HFF-Myc (cell line): ENCODE data around the gene TMEM238L.

Source experiments
- DNase-seq: peaks from one replicate; pipeline ENCODE4 v3.0.0-alpha.2; 2011; ENCODE audit warnings: low read depth; ENCODE audit errors: extremely low read depth
- H3K4me3 ChIP-seq: replicated peaks from 2 replicates; pipeline ENCODE4 v1.5.1; 2011; ENCODE audit warnings: low read depth, mild to moderate bottlenecking, control low read depth, low read length
- CTCF ChIP-seq: IDR thresholded peaks from 2 replicates; pipeline ENCODE4 v1.5.1; 2012; ENCODE audit warnings: mild to moderate bottlenecking, low read depth, low read length, control low read depth; ENCODE audit errors: missing control alignments

Gene TMEM238L

GRCh38 chr17:10821770-10822169 lies 17.9 kb upstream of the TMEM238L start:
- no peak for TF ChIP-seq CTCF
- H3K4me3 ChIP-seq: no peak overlapping the region
- DNase-seq: no peak

DNA sequence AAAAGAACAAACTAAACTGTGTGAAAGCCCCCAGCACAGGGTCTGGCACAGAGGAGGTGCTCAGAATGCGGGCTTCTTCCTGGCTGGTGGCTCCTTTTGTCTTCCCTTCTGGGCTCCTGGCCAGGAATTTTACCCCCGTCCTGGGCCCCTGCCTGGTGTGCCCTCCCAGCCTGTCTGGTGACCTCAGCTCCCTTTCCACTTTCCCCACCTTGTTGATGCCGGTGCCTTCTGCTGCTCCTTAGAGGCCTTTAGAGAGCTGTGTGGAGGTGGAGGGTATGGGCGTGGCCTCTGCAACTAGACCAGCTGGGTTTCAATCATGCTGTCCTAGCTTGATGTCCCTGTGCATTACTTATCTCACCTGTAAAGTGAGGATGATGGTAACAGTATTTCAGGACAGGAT lies 17.2 kb upstream of the TMEM238L start:
- no peak overlapping the region for H3K4me3 ChIP-seq
- no peak for DNase-seq
- no peak for TF ChIP-seq CTCF

GRCh38 chr17:10815319-10815718 lies 11.4 kb upstream of the TMEM238L start:
- no peak for DNase-seq
- no peak for TF ChIP-seq CTCF
- H3K4me3 ChIP-seq: no peak overlapping the region

DNA sequence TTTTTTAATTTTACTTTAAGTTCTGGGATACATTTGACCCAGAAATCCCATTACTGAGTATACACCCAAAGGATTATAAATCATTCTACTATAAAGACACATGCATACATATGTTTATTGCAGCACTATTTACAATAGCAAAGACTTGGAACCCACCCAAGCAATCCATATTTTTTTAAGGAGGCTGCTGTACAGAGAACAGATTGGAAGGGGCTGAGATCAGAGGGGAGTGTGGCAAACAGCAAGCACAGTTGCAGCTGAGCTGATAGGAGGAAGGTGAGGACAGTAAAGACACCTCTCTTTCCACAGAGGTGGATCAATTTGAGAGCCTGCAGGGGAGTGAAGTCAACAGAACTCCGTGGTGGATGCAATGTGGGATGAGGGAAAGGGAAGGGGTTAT lies 10.2 kb upstream of the TMEM238L start:
- TF ChIP-seq CTCF: no peak

DNA sequence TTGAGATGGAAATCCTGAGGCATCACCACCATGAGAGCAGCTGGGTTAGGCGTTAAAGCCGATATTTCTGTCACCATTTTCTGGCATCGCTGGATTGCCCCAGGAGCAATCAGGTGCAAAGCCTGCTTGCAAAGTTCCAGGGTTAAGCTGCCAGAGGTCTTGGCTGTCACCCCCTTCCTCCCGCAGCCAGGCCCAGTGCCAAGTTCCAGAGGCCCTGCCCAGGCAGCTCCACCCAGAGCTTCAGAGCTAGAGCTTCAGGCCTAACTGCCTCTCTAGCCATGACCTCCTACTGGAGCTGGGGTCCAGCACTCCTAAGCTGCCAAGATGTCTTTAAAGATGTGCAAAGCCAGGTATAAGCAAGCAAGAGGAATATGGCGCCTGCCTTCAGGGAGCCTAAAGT lies 8.8 kb upstream of the TMEM238L start:
- no peak overlapping the region for H3K4me3 ChIP-seq
- DNase-seq: no peak
- no peak for TF ChIP-seq CTCF

More for the DNA sequence above, 10.2 kb upstream of the TMEM238L start:
- H3K4me3 ChIP-seq: no peak overlapping the region
- no peak for DNase-seq

DNA sequence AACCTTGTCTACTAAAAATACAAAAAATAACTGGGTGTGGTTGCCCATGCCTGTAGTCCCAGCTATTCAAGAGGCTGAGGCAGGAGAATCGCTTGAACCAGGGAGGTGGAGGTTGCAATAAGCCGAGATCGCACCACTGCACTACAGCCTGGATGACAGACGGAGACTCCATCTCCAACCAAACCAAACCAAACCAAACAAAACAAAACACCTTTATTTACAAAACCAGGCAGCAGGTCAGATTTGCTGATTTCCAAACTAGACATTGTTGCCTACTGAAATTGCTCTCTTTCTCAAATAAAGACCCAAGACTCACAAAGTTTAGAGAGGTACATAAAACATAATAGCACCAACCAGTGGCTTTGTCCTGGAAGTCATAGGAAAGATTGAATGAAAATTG lies 5.7 kb upstream of the TMEM238L start:
- no peak for TF ChIP-seq CTCF
- H3K4me3 ChIP-seq: no peak overlapping the region
- DNase-seq: no peak

DNA sequence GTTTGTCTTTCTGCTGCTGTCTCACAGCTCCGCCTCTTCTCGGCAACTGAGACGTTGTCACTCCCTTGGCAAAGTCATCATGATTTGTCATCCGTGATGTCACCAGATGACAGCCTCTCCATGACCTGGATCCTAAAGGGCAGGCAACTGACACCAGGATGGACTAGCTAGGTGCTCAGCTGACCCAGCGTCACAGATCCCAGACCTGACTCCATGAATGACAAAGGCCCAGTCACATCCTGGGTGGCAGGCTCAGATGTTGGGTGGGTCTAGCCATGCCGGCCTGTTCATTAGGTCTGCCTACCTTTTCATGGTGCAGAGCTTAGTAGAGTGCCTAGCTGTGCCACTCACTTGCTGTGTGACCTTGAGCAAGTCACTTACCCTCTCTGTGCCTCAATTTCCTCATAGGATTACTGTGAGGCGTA lies 3.8 kb upstream of the TMEM238L start:
- DNase-seq: no peak
- no peak for TF ChIP-seq CTCF
- H3K4me3 ChIP-seq: no peak overlapping the region
